ENCODE results near the gene TSPAN8.

- TF ChIP-seq TAF1 (IDR thresholded peaks at IDR 0.05; ENCODE audit: borderline replicate concordance, low read depth, low read length) (no peak), POLR2A (IDR thresholded peaks at IDR 0.05; ENCODE audit: low read depth, low read length) (no peak)
Observed at GRCh38 chr12:71191509-71192196, 33.9 kb upstream of the TSPAN8 start.

Measured in GM12892 (cell line).